GM19238 (cell line): ENCODE results near the gene CCDC43.
"Not testable (repeated sequence)": the region's sequence is repeated elsewhere in the genome, so short reads cannot be mapped to it uniquely, and the experiment has no call there.

Source experiments
- DNase-seq: peaks from one replicate; pipeline ENCODE4 v3.0.0; 2011; ENCODE audit warnings: low spot score; ENCODE audit not compliant: insufficient read length

Gene CCDC43

GRCh38 chr17:44689477-44690217 lies at the start of gene CCDC43:
TSS of gene CCDC43 (minus strand) at chr17:44689776. CDS start at chr17:44689753, 23 bp downstream.
- peak; percentile 87 for DNase-seq

- no peak for DNase-seq
Measured at GRCh38 chr17:44738214-44738906, 48.8 kb upstream of the CCDC43 start.

GRCh38 chr17:44736551-44737240 lies 47.1 kb upstream of the CCDC43 start:
- no peak for DNase-seq

GRCh38 chr17:44734272-44734671 lies 44.7 kb upstream of the CCDC43 start:
- DNase-seq = no peak

GRCh38 chr17:44733753-44734152 lies 44.2 kb upstream of the CCDC43 start:
- DNase-seq = no peak

GRCh38 chr17:44726121-44726520 lies 36.5 kb upstream of the CCDC43 start:
- DNase-seq = not testable (repeated sequence)

GRCh38 chr17:44722254-44722653 lies 32.7 kb upstream of the CCDC43 start:
- no peak for DNase-seq

GRCh38 chr17:44719444-44719843 lies 29.9 kb upstream of the CCDC43 start:
- DNase-seq = no peak

GRCh38 chr17:44708401-44709263 lies 19.1 kb upstream of the CCDC43 start, which contains the start of gene DBF4B:
TSS of gene DBF4B (plus strand) at chr17:44708665. CDS start at chr17:44708821, 156 bp downstream.
- DNase-seq = peak; percentile 88

GRCh38 chr17:44707755-44708400 lies 18.3 kb upstream of the CCDC43 start:
- no peak for DNase-seq

- not testable (repeated sequence) for DNase-seq
Measured at GRCh38 chr17:44700288-44700687, 10.7 kb upstream of the CCDC43 start.

- DNase-seq = no peak
Measured at GRCh38 chr17:44693609-44694008, 4.0 kb upstream of the CCDC43 start.

- DNase-seq = not testable (repeated sequence)
Measured at GRCh38 chr17:44690746-44691306, 1.2 kb upstream of the CCDC43 start.

- no peak for DNase-seq
Measured at GRCh38 chr17:44688675-44689476, 700 bp downstream of the CCDC43 start.

- no peak for DNase-seq
Measured at GRCh38 chr17:44688200-44688599, 1.4 kb downstream of the CCDC43 start.

- no peak for DNase-seq
Measured at GRCh38 chr17:44687756-44688155, 1.8 kb downstream of the CCDC43 start.

GRCh38 chr17:44683303-44683702 lies 6.3 kb downstream of the CCDC43 start:
- DNase-seq = not testable (repeated sequence)

GRCh38 chr17:44677136-44677535 lies 12.4 kb downstream of the CCDC43 start:
- DNase-seq = no peak

- DNase-seq = no peak
Measured at GRCh38 chr17:44673893-44674292, 15.7 kb downstream of the CCDC43 start.
